NCI-H128 (cell line): ENCODE data around the gene EIF3K.
"Not testable (repeated sequence)": the region's sequence is repeated elsewhere in the genome, so short reads cannot be mapped to it uniquely, and the experiment has no call there.

Source experiments
- DNase-seq: peaks from one replicate; lab custom pipeline; 2025; ENCODE audit not compliant: unreplicated experiment; lab: John Stamatoyannopoulos, UW

EIF3K gene

DNA sequence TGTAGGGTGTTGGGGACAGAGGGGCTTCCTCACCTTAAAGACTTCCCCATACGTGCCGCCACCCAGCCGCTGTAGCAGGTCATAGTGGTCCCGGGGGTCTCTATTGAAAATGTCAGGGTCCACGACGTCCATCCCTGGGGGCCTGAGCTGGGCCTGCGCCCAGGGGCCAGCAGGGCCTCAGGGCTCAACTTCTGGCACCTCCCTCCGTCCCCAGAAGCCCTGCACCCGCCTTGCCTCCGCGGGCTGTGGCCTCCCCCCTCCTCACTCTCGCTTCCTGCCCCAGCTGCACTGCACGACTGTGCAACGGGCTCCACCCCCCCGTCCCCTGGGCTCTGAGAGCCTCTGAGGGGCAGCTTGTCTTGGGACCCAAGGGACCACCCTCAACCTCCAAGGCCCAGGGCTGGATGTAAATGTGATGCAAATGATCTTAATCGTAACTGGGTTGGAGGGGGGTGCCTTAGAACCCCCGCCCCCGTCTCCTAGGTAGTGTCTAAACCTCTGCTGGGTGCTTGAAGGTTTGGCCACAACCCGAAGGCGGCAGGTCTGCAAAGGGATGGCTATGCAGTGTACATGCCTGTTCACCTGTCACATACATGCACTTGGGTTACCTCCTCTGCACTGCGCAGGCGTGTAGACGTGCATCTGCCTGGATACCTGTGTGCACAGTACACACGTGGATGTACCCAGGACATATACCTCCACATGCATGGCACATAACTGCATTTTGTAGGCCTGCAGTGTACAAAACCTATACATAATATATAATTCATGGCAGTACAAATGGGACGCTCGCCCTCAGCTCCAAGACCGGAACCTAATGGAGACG lies 1.0 kb upstream of the EIF3K start, which contains the start of gene MAP4K1:
MAP4K1 (minus strand) TSS at position 190 of the 826 bp plus-strand sequence; CDS start at position 132, 58 bp downstream.
- no peak for DNase-seq

DNA sequence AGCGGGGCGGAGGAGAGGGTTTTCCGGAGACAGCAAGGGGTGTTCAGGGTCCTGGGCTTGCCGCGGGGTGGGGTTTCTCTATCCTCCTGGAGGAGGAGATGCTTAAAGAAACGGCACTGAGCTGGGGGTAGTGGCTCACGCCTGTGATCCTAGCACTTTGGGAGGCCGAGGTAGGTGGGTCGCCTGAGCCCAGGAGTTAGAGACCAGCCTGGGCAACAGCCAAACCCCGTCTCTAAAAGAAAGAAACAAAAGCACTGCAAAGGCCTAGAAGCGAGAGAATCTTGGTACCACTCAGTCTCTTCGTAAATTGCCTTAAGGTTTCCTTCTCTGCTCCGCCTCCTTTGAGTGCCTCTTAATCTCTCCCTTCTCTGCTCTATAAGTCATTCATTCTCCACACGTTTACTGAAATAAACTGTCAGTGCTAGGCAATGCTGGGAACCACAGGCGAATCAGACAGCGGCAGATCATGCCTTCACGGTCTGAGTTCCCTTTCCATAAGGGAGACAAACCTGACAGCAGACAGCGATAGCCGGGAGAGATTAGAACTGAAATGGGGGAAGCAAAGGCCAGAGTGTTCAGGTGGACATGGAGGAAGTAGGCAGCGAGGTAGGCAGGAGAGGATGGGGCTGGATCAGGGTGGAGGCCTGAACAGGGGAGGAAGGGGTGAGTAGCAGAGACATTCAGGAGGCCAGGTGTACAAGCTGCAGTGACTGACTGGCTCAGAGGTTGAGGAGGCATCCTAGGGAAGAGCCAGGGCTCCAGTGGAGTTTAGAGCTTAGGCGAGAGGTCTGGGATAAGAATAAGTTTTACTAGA lies 580 bp downstream of the EIF3K start:
- no peak for DNase-seq

DNA sequence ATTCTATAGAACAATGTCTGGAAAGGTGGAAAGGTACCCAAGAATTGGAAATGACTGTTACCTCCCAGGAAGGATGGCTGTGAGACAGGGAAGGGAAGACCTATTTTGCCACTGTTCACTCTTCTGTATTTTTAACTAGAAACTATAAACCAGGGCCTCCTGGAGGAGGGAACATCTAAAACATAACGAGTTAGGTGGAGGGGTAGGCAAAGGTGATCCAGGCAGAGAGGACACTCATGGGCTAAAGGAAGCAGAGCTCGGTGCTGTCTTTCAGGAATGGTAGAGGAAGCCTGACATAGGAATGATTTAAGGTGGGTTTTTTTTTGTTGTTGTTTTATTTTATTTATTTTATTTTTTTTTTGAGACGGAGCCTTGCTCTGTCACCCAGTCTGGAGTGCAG lies 5.8 kb downstream of the EIF3K start:
- DNase-seq, result no peak

DNA sequence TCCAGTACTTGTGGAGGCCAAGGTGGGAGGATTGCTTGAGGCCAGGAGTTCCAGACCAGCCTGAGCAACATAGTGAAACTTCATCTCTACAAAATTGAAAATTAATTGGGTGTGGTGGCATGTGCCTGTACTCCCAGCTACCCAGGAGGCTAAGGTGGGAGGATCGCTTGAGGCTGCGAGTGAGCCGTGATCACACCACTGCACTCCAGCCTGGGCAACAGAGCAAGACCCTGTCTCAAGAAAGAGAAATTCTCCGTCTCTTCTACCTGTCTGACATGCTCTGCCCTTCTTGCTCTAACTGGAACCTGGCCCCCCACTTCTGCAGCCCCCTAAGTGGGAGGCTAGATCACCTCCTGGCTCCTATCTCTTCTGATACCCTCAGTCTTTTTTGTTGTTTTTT lies 7.4 kb downstream of the EIF3K start:
- no peak for DNase-seq

DNA sequence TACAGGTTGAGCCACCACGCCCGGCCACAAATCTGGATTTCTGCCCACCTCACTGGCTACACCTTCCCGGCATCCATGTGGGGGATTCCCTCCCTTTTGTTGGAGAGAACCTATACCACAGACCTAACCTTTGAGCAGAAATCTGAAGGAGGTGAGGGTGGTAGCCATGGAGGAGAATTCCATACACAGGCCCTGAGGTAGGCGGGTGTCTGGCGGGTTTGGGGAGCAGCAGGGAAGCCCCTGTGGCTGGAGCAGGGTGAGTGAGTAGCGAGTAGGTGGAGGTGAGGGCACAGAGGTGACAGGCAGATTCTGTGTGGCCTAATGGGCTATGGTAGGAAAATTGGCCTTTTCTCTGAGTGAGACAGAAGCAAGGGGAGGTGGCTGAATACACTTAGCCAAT lies 10.6 kb downstream of the EIF3K start:
- no peak for DNase-seq

DNA sequence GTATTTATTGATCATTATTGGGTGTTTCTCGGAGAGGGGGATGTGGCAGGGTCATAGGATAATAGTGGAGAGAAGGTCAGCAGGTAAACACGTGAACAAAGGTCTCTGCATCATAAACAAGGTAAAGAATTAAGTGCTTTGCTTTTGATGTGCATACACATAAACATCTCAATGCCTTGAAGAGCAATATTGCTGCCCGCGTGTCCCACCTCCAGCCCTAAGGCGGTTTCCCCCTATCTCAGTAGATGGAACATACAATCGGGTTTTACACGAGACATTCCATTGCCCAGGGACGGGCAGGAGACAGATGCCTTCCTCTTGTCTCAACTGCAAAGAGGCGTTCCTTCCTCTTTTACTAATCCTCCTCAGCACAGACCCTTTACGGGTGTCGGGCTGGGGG lies 12.3 kb downstream of the EIF3K start:
- DNase-seq, result not testable (repeated sequence)

DNA sequence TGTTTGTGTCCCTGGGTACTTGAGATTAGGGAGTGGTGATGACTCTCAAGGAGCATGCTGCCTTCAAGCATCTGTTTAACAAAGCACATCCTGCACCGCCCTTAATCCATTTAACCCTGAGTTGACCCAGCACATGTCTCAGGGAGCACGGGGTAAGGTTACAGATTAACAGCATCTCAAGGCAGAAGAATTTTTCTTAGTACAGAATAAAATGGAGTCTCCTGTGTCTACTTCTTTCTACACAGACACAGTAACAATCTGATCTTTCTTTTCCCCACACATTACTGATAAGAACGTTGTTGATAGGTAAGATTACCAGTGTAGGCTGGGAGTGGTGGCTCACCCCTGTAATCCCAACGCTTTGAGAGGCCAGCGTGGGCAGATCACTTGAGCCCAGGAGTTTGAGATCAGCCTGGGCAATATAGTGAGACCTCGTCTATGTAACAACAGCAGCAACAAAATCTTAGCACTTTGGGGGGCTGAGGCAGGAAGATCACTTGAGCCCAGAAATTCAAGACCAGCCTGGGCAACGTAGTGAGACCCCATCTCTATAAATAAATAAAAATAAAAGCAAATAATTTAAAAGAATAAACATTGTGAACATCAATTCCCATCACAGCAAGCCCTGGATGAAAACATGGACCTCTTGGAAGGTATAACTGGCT lies 13.0 kb downstream of the EIF3K start:
- DNase-seq, result not testable (repeated sequence)

DNA sequence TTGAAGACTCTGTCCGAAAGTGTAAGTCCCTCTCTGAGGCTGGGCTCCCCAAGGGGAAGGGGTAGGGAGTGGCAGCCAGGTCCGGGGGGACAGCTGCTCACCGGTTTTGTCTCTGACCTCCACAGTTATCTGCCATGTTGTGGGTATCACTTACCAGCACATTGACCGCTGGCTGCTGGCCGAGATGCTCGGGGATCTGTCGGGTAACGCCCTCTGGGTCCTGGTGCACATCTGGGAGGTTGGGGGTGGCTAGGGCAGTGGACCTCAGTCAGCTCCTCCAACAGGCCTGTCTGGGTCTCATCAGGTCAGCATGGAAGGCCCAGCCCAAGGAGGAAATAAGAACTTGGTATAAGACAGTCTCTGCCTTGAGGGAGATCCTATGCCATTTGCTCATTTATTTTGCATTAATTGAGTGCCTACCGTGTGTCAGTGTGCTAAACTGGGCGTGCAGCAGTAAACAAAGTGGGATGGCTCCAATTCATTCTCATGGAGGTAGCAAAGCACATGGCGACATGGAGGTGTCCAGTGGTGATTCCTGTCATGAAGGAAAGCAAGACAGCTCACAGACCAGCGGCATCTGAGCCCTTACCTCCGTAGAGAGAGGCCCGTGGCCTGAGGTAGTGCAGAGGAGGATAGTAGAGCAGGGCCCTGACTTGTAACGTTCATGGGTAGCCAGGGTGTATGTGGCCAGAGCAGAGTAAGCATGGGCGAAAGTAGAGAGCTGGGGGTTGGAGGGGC lies 13.7 kb downstream of the EIF3K start:
- DNase-seq, result no peak

DNA sequence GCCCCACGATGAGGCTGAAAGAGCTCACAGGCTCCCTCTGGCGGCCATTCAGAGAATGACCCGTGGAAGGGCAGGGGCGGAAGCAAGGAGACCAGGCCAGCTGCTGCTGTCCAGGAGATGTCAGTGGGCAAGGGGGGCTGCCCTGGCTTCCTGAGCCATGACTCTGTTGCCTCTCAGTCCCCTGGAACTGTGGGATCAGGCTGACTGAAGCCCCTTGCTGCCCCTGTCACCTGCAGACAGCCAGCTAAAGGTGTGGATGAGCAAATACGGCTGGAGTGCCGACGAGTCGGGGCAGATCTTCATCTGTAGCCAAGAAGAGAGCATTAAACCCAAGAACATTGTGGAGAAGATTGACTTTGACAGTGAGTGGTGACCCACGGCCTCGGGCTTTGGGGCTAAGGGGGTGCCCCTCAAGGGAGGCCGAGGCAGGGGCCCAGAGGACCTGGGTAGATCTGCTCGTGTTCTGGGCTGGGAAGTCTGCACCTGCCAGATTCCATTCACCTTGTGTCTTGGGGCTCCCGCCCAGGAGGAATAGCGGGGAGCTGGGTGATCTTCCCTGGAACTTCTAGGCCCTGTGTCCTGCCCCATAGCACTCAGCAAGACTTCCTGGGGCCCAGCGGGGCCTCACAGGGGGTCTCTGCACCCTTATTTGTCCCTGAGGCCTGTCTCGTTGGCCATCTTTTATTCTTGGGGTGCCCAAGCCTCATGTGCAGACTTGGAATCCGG lies 15.9 kb downstream of the EIF3K start:
- peak; percentile 5 for DNase-seq

DNA sequence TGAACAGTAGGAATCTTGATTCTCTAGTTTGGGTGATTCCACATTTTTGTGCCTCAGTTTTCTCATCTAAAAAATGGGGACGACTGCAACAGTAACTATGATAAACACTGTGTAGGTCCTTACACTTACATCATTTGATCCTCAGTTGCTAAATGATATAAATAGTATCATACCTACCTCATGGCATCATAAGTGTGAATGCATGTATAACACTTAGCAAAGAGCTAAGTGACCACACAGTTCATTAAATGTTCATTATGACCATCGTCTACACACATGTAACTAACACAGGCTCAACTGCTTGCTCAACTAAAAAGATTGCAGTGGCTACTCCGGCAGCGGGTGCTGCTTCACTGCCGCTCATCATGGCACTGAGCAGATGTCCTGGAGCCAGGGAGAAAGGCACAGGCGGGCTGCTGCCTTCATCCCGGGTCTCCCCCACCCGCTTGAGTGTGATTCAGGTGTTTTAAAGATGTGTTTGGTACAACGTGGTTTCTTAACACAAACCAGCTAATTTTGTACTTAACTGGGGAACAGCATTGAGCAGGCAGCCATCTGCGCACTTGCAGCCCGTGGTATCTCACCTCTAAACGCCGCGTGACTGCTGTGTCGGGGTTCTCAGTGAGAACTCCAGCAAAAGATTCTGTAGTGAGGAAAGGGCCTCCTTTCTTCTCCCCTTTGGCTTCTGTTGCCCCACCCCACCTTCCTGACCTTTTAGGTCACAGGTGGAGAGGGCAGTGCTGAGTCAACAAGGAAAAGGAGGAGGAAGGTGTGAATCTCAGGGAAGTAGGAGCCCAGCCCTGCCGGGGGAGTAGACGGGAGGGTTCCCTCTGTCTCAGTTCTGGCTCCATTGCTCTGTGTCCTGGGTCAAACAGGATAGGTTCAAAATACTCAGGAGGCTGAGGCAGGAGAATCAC lies 16.8 kb downstream of the EIF3K start:
- DNase-seq, result no peak

DNA sequence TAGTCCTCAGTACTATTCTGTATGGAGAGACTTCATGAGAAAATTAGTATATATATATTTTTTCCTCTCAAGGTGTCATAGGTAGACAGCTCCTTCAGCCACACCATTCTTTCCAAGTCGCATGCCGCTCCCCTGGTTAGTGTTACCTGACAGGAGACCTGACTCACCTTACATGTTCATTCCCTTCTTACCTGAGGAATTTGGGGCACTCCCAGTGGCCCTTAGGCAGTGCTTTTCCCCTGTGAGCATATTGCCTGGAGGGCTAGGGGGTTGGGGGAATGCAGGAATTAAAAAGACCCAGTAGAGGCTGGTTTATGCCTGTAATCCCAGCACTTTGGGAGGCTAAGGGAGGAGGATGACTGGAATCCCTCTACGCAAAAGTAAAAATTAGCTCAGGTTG lies 19.5 kb downstream of the EIF3K start:
- no peak for DNase-seq

DNA sequence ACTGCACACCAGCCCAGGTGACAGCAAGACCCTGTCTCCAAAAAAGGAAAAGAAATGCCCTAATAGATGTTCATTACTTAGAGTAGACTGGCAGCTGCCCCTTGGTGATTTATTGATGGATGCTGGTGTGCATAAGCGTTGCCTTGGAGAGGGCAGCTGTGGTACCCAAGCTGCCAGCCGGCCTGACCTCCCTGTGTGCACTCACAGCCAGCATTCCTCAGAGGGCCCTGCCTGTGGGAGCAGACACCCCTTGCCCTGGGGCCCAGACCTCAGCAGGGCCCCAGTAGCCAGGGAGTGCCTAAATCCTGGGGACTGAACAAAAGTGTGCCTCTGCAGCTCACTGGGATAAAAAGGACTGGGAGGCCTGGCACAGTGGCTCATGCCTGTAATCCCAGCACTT lies 20.7 kb downstream of the EIF3K start:
- DNase-seq, result no peak

DNA sequence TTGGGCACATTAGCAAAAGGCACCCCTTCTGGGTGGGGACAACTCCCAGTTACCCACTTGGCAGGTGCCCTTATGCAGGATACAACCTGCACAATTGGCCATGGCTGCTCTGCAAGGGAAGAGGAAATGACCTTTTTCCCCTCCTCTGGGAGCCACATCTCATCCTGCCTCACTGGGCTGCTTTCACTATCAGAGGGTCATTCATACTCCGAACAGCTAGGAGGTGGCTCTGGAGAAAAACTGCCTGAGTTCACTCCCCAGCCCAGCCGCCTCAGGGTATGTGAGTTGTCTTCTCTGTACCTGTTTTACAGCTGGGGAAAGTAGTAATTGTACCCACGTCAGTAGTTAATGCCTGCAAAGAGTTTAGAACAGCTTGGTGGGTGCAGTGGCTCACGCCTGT lies 21.4 kb downstream of the EIF3K start:
- DNase-seq, result no peak

DNA sequence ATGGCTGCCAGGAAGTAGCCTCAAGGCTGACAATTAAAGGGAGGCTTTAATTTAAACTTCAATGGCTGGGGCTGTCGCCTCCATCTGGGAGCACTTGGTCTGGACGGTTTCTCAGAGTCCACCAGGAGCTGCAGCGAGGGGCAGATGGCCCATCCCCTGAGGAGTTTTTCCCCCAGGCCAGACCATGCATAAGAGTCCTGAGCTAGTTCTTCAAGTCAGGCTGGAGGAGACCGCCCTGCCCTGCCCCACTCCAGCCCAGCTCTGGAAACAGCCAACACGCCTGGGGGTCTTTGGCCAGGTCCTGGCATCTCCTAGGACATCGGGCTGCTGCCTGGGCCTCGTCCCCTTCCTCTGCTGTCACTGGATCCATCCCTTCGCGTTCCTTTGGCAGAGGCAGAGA lies 23.2 kb downstream of the EIF3K start:
- DNase-seq, result no peak

DNA sequence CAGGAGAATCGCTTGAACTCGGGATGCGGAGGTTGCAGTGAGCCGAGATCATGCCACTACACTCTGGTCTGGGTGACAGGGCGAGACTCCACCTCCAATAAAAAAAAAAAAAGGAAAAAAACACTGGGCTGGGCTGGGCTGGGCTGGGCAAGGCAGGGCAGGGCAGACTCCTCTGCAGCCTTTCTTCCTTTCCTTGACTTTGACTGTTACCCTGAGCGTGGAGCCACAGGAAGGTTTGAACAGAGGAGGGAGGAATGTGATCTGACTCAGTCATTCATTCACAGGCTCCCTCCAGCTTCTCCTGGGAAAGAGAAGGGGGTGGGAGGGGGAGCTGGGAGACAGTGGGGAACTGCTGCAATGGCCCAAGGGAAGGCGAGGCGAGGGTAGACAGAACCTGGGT lies 25.7 kb downstream of the EIF3K start:
- DNase-seq, result no peak

DNA sequence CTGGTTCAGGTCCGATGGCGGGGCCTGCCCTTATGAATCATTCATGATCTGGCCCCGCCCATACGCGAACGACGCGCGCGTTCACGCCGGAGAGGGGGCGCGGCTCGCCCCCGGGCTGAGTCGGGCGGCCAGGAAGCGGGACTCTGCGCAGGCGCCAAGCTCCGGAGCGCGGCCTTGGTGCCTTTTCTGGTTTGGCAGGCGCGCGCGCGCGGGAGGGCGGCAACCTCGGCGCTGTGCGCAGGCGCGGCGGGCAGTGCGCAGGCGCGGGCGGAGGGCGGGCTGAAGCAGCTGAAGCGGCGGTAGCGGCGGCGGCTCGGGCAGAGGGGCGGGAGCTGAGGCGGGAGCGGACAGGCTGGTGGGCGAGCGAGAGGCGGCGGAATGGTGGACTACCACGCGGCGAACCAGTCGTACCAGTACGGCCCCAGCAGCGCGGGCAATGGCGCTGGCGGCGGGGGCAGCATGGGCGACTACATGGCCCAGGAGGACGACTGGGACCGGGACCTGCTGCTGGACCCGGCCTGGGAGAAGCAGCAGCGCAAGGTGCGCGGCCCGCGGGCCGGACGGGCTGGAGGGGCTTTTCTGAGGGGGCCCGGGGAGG lies 28.5 kb downstream of the EIF3K start, which contains the start of gene ACTN4:
ACTN4 (plus strand) TSS at position 282 of the 598 bp plus-strand sequence; CDS start at position 379, 97 bp downstream.
- DNase-seq, result peak; percentile 97

DNA sequence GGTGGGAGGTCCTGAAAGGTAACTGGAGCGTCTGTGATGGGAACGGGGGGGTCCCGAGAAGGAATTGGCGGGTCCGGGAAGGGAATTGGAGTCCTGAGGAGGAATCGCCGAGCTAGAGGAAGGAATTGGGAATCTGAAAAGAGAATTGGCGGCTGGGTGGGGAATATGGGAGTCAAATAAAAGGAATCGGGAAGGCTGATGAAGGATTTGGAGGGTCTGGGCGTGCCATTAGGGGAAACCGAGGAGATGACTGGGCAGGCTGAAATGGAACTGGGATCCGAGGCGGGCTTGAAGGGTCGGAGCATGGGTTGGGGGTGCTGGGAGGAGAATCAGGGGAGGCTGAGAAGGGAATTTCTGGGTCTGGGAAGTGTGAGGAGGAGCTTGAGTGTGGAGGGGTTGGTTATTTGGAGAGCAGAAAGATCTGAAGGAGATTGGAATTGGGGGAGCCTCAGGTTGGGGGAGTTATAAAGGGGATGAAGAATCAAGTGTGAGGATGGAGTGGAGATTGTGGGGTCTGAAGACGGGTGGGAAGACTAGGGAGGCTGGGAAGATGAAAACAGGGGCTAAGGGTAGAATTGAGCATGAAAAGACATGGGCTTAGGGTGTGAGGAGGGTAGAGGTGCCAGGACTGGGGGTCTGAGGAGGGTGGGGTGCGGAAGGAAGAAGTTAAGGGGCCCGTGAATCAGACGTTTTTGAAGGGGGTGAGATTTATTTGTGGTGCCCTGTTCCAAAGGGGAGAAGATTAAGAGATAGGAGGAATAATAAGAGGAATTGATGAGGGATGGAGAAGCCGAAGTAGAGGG lies 29.2 kb downstream of the EIF3K start:
- DNase-seq, result no peak

DNA sequence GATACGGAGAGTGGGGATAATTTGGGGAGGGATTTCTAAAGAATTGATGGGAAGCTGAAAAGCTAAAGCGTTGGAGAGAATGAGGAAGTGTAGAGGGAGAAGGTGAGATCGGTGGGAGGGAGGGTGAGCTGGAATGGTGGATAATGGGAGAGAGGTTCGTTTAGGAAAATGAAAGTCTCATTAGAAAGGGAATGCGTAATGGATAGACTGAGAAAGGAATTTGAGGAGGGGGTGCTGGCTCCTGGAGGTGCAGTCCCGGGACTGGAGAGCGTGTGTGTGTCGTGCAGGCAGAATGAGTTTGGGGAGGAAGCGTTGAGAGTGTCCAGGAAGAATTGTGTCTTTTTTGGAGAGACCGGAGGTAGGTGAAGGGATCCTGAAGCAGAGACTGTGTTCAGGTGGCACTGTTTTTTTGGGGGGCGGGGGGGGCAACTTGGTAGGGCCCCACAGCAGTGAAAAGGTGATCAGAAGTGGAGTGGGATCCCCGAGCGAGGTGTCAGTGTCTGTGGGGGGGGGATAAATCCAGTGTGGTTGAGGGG lies 29.8 kb downstream of the EIF3K start:
- DNase-seq, result no peak
